ENCODE results near the gene PARD6B.

DNA sequence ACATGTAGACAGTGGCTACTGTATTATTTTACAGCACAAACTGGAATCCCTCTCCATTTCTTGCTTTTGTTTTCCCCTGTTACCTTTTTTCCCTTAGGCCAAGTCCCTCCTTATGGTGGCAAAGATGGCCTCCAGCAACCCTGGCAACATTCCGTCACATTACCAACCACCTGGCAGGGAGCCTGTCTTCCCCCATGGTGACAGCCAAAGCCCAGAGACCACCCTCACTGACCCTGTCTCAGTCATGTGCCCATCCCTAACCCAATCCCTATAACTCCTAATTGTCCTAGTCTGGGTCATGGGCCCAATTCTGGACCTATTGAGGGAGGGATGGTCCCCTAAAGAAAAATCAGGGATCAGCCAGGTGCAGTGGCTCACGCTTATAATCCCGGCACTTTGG lies 27.6 kb downstream of the PARD6B start:
- TF ChIP-seq EZH2phosphoT487 (conservative IDR thresholded peaks at IDR 0.05; ENCODE audit: low read length) = no peak
- TF ChIP-seq, protein P1, sequence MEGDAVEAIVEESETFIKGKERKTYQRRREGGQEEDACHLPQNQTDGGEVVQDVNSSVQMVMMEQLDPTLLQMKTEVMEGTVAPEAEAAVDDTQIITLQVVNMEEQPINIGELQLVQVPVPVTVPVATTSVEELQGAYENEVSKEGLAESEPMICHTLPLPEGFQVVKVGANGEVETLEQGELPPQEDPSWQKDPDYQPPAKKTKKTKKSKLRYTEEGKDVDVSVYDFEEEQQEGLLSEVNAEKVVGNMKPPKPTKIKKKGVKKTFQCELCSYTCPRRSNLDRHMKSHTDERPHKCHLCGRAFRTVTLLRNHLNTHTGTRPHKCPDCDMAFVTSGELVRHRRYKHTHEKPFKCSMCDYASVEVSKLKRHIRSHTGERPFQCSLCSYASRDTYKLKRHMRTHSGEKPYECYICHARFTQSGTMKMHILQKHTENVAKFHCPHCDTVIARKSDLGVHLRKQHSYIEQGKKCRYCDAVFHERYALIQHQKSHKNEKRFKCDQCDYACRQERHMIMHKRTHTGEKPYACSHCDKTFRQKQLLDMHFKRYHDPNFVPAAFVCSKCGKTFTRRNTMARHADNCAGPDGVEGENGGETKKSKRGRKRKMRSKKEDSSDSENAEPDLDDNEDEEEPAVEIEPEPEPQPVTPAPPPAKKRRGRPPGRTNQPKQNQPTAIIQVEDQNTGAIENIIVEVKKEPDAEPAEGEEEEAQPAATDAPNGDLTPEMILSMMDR (IDR thresholded peaks at IDR 0.05; ENCODE audit: insufficient read depth, low read length, poor library complexity, severe bottlenecking) = no peak

All from SU-DHL-6 (cell line).